ENCODE data around the gene DOCK11. TPM values are rescaled to one million over a fixed set of nuclear protein-coding genes. Genes with fewer than 3 reads are reported as not detected.

Gene DOCK11
- polyA plus RNA-seq, 1 donor from 2014 or later: 37.2 TPM

DNA sequence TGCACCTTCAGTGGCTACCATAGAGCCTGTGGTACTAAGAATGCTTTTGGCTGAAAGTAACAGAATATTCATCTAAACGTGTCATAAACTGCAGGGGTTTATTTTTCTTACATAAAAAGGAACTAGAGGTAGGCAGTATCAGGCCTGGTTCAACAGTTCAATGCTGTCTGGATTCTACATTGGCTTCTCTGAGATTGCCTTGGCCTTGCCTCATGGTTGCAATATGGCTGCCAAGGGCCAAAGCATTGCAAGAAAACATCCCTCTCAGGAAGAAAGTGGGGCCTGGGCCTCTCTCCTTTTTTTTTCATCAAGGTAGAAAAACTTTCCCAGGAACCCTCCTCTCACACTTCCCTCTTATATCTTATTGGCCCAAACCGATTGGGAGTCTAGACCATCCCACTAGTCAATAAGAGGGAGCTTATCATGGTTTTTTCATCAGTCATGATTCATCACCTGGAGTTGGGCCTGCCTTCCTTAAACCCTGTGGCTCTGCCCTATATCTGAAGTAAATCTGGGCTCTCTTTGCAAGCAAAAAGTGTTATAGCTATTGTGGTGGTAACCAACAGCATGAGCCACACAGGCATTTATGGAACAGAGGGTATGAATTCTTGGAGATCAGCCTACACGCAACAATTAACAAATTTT lies 1.8 kb upstream of the DOCK11 start:
- no peaks in the 10 kb centered on the region for H4K20me1 ChIP-seq (ENCODE audit: insufficient read depth)
- H3F3A ChIP-seq (ENCODE audit: insufficient read depth, low read length, poor library complexity, severe bottlenecking): no peaks in the 10 kb centered on the region
- H3K27ac ChIP-seq (ENCODE audit: low read length): no peak overlapping the region
- no peaks in the 10 kb centered on the region for H3K9me2 ChIP-seq (ENCODE audit: insufficient read depth, low read length)
- H3K4me3 ChIP-seq (ENCODE audit: low read length): no peak overlapping the region
- TF ChIP-seq CTCF (IDR thresholded peaks at IDR 0.05; ENCODE audit: poor library complexity, severe bottlenecking) (no peak), MXI1 (conservative IDR thresholded peaks at IDR 0.05; ENCODE audit: poor library complexity, severe bottlenecking) (no peak), SMC3 (conservative IDR thresholded peaks at IDR 0.05; ENCODE audit: poor library complexity) (no peak), RAD21 (conservative IDR thresholded peaks at IDR 0.05) (no peak), POLR2AphosphoS5 (IDR thresholded peaks at IDR 0.05) (no peak), EP300 (conservative IDR thresholded peaks at IDR 0.05; ENCODE audit: poor library complexity, severe bottlenecking) (no peak), TAF1 (IDR thresholded peaks at IDR 0.05; ENCODE audit: low read depth) (no peak), EZH2 (IDR thresholded peaks at IDR 0.05; ENCODE audit: borderline replicate concordance, insufficient read depth, low read length, poor library complexity, severe bottlenecking) (no peak)
- TF ChIP-seq, protein P1, sequence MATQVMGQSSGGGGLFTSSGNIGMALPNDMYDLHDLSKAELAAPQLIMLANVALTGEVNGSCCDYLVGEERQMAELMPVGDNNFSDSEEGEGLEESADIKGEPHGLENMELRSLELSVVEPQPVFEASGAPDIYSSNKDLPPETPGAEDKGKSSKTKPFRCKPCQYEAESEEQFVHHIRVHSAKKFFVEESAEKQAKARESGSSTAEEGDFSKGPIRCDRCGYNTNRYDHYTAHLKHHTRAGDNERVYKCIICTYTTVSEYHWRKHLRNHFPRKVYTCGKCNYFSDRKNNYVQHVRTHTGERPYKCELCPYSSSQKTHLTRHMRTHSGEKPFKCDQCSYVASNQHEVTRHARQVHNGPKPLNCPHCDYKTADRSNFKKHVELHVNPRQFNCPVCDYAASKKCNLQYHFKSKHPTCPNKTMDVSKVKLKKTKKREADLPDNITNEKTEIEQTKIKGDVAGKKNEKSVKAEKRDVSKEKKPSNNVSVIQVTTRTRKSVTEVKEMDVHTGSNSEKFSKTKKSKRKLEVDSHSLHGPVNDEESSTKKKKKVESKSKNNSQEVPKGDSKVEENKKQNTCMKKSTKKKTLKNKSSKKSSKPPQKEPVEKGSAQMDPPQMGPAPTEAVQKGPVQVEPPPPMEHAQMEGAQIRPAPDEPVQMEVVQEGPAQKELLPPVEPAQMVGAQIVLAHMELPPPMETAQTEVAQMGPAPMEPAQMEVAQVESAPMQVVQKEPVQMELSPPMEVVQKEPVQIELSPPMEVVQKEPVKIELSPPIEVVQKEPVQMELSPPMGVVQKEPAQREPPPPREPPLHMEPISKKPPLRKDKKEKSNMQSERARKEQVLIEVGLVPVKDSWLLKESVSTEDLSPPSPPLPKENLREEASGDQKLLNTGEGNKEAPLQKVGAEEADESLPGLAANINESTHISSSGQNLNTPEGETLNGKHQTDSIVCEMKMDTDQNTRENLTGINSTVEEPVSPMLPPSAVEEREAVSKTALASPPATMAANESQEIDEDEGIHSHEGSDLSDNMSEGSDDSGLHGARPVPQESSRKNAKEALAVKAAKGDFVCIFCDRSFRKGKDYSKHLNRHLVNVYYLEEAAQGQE (IDR thresholded peaks at IDR 0.05; ENCODE audit: borderline replicate concordance): no peak
- no peak overlapping the region for H2AFZ ChIP-seq (ENCODE audit: low read depth, low read length)
- no peak overlapping the region for H3K4me2 ChIP-seq (ENCODE audit: low read length)
- no peak overlapping the region for H3K9ac ChIP-seq (ENCODE audit: low read length)
- H3K27me3 ChIP-seq (ENCODE audit: insufficient read depth, low read depth, low read length): no peaks in the 10 kb centered on the region
- H3K9me3 ChIP-seq (ENCODE audit: low read length): no peaks in the 10 kb centered on the region
- H3K79me2 ChIP-seq (replicated peaks; ENCODE audit: insufficient read depth, low read length): peaks cover 19% of the 10 kb centered on the region
- no peaks in the 10 kb centered on the region for H3K36me3 ChIP-seq (ENCODE audit: insufficient read depth, low read length)

- H2AFZ ChIP-seq (ENCODE audit: low read depth, low read length): peak overlapping the region; percentile 40
- H3F3A ChIP-seq (ENCODE audit: insufficient read depth, low read length, poor library complexity, severe bottlenecking): no peaks in the 10 kb centered on the region
- H3K9ac ChIP-seq (ENCODE audit: low read length): peak overlapping the region; percentile 70
- peak overlapping the region; percentile 77 for H3K4me3 ChIP-seq (ENCODE audit: low read length)
- H3K27me3 ChIP-seq (ENCODE audit: insufficient read depth, low read depth, low read length): no peaks in the 10 kb centered on the region
- no peaks in the 10 kb centered on the region for H3K9me3 ChIP-seq (ENCODE audit: low read length)
- TF ChIP-seq TAF1 (IDR thresholded peaks at IDR 0.05; ENCODE audit: low read depth) (no peak), MXI1 (conservative IDR thresholded peaks at IDR 0.05; ENCODE audit: poor library complexity, severe bottlenecking) (peak; percentile 50), SMC3 (conservative IDR thresholded peaks at IDR 0.05; ENCODE audit: poor library complexity) (no peak), CTCF (IDR thresholded peaks at IDR 0.05; ENCODE audit: poor library complexity, severe bottlenecking) (no peak), POLR2AphosphoS5 (IDR thresholded peaks at IDR 0.05) (peak; percentile 23), EP300 (conservative IDR thresholded peaks at IDR 0.05; ENCODE audit: poor library complexity, severe bottlenecking) (no peak)
- TF ChIP-seq, protein P1 (IDR thresholded peaks at IDR 0.05; ENCODE audit: borderline replicate concordance): no peak
- no peaks in the 10 kb centered on the region for H3K9me2 ChIP-seq (ENCODE audit: insufficient read depth, low read length)
- peaks cover 19% of the 10 kb centered on the region for H3K79me2 ChIP-seq (replicated peaks; ENCODE audit: insufficient read depth, low read length)
- H3K4me2 ChIP-seq (ENCODE audit: low read length): no peak overlapping the region
- no peaks in the 10 kb centered on the region for H4K20me1 ChIP-seq (ENCODE audit: insufficient read depth)
- H3K27ac ChIP-seq (ENCODE audit: low read length): no peak overlapping the region
- H3K36me3 ChIP-seq (ENCODE audit: insufficient read depth, low read length): no peaks in the 10 kb centered on the region
These were observed 545 bp downstream of the DOCK11 start for GRCh38 chrX:118495958-118496762.

Data from neural cell (in vitro differentiated cells).